GM18858 (cell line): ENCODE data around the gene TUBD1.
"Not testable (repeated sequence)": the region's sequence is repeated elsewhere in the genome, so short reads cannot be mapped to it uniquely, and the experiment has no call there.

ENCODE experiments used
- ATAC-seq: cut with Tn5 transposase; IDR thresholded peaks from one replicate; pipeline ENCODE4 v1.9.1; 2021; ENCODE audit not compliant: unreplicated experiment

TUBD1 gene

GRCh38 chr17:59892924-59893675 is at the start of gene TUBD1, which contains the start of gene RPS6KB1:
TUBD1 (minus strand) TSS chr17:59892943; CDS start chr17:59891002, 1,941 bp downstream.
RPS6KB1 (plus strand) TSS chr17:59893121; CDS start chr17:59893185, 64 bp downstream.
- ATAC-seq, result peak; percentile 77

- no peak for ATAC-seq
Observed at GRCh38 chr17:59941131-59941530, 48.4 kb upstream of the TUBD1 start.

- not testable (repeated sequence) for ATAC-seq
Observed at GRCh38 chr17:59940697-59941096, 48.0 kb upstream of the TUBD1 start.

- ATAC-seq, result not testable (repeated sequence)
Observed at GRCh38 chr17:59933317-59933716, 40.6 kb upstream of the TUBD1 start.

- not testable (repeated sequence) for ATAC-seq
Observed at GRCh38 chr17:59930768-59931167, 38.0 kb upstream of the TUBD1 start.

GRCh38 chr17:59930121-59930520 is 37.4 kb upstream of the TUBD1 start:
- not testable (repeated sequence) for ATAC-seq

- ATAC-seq, result not testable (repeated sequence)
Observed at GRCh38 chr17:59920637-59921036, 27.9 kb upstream of the TUBD1 start.

GRCh38 chr17:59916446-59916845 is 23.7 kb upstream of the TUBD1 start:
- no peak for ATAC-seq

- no peak for ATAC-seq
Observed at GRCh38 chr17:59914274-59914854, 21.6 kb upstream of the TUBD1 start.

- no peak for ATAC-seq
Observed at GRCh38 chr17:59907467-59907866, 14.7 kb upstream of the TUBD1 start.

- no peak for ATAC-seq
Observed at GRCh38 chr17:59903455-59903854, 10.7 kb upstream of the TUBD1 start.

GRCh38 chr17:59901604-59902003 is 8.9 kb upstream of the TUBD1 start:
- ATAC-seq, result no peak

- ATAC-seq, result no peak
Observed at GRCh38 chr17:59899099-59899498, 6.4 kb upstream of the TUBD1 start.

- ATAC-seq, result no peak
Observed at GRCh38 chr17:59897090-59897489, 4.3 kb upstream of the TUBD1 start.

GRCh38 chr17:59893676-59894100 is 945 bp upstream of the TUBD1 start:
- ATAC-seq, result no peak

- peak; percentile 41 for ATAC-seq
Observed at GRCh38 chr17:59892251-59892923, 356 bp downstream of the TUBD1 start.

GRCh38 chr17:59890720-59891119 is 2.0 kb downstream of the TUBD1 start:
- ATAC-seq, result no peak

- no peak for ATAC-seq
Observed at GRCh38 chr17:59888145-59888750, 4.5 kb downstream of the TUBD1 start.

- ATAC-seq, result no peak
Observed at GRCh38 chr17:59884861-59885260, 7.9 kb downstream of the TUBD1 start.

- ATAC-seq, result no peak
Observed at GRCh38 chr17:59878624-59879023, 14.1 kb downstream of the TUBD1 start.

GRCh38 chr17:59877965-59878364 is 14.8 kb downstream of the TUBD1 start:
- ATAC-seq, result no peak
